Measurements from ENCODE around the gene ZBTB48.

Gene ZBTB48

DNA sequence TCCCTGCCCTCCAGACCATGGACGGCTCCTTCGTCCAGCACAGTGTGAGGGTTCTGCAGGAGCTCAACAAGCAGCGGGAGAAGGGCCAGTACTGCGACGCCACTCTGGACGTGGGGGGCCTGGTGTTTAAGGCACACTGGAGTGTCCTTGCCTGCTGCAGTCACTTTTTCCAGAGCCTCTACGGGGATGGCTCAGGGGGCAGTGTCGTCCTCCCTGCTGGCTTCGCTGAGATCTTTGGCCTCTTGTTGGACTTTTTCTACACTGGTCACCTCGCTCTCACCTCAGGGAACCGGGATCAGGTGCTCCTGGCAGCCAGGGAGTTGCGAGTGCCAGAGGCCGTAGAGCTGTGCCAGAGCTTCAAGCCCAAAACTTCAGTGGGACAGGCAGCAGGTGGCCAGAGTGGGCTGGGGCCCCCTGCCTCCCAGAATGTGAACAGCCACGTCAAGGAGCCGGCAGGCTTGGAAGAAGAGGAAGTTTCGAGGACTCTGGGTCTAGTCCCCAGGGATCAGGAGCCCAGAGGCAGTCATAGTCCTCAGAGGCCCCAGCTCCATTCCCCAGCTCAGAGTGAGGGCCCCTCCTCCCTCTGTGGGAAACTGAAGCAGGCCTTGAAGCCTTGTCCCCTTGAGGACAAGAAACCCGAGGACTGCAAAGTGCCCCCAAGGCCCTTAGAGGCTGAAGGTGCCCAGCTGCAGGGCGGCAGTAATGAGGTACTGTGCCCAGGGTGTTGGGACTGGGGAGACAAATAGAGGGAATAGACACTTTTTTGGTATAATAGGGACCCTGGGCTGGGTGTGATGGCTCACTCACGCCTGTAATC lies 1.0 kb downstream of the ZBTB48 start:
- peak overlapping the region; percentile 84 for H3K4me3 ChIP-seq (ENCODE audit: low read depth, low read length)
- DNase-seq (ENCODE audit: low read depth) = no peak
- TF ChIP-seq, protein P1, sequence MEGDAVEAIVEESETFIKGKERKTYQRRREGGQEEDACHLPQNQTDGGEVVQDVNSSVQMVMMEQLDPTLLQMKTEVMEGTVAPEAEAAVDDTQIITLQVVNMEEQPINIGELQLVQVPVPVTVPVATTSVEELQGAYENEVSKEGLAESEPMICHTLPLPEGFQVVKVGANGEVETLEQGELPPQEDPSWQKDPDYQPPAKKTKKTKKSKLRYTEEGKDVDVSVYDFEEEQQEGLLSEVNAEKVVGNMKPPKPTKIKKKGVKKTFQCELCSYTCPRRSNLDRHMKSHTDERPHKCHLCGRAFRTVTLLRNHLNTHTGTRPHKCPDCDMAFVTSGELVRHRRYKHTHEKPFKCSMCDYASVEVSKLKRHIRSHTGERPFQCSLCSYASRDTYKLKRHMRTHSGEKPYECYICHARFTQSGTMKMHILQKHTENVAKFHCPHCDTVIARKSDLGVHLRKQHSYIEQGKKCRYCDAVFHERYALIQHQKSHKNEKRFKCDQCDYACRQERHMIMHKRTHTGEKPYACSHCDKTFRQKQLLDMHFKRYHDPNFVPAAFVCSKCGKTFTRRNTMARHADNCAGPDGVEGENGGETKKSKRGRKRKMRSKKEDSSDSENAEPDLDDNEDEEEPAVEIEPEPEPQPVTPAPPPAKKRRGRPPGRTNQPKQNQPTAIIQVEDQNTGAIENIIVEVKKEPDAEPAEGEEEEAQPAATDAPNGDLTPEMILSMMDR (IDR thresholded peaks at IDR 0.05; ENCODE audit: low read depth, low read length, missing control alignments) = peak; percentile 26
- in situ Hi-C loops (cut with HindIII; ENCODE audit: low sequenced_read_pairs) = no loop called here

DNA sequence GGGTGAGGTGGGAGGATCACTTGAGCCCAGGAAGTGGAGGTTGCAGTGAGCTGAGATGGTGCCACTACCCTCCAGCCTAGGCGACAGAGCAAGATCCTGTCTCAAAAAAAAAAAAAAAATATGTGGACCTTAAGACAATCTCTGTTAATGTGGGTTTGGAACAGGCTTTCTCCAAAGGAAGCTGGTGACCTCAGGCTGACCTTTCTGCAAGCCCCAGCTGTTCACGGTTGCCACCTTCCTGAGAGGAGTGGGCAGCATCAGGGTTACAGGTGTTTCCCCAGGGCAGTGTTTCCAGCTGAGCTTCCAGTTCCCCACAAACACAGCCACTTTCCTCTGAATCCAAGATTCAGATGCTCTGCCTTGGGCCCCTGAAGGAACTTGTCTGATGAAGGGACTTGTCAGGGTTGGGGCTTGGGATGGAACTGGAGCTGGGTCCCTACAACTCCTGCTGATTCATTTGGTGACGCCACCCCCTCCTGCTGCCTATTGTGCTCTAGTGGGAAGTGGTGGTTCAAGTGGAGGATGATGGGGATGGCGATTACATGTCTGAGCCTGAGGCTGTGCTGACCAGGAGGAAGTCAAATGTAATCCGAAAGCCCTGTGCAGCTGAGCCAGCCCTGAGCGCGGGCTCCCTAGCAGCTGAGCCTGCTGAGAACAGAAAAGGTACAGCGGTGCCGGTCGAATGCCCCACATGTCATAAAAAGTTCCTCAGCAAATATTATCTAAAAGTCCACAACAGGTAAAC lies 1.9 kb downstream of the ZBTB48 start:
- no peak overlapping the region for H3K4me3 ChIP-seq (ENCODE audit: low read depth, low read length)
- in situ Hi-C loops (cut with HindIII; ENCODE audit: low sequenced_read_pairs) = no loop called here
- DNase-seq (ENCODE audit: low read depth) = no peak
- TF ChIP-seq, protein P1 (IDR thresholded peaks at IDR 0.05; ENCODE audit: low read depth, low read length, missing control alignments) = no peak

DNA sequence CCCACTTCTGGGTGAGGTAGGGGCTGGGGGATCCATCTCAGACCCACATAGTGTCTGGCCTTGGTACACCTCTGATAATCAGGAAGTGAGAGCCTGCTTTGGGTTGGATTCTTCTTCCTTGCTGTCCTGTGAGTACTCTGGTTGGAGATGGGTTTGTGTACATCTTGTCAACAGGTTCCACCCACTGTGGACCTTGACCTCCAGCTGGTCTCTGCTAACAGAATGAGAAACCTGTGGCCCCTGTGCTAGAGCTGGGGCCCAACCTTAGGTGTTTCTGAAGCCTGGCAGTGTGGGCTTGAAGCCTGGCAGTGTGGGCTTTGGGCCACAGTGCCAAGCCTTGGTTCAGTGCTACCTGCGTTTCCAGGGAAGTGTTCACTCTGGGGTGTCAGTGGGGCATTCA lies 2.6 kb downstream of the ZBTB48 start:
- TF ChIP-seq, protein P1 (IDR thresholded peaks at IDR 0.05; ENCODE audit: low read depth, low read length, missing control alignments) = no peak
- in situ Hi-C loops (cut with HindIII; ENCODE audit: low sequenced_read_pairs) = no loop called here
- H3K4me3 ChIP-seq (ENCODE audit: low read depth, low read length) = no peak overlapping the region
- no peak for DNase-seq (ENCODE audit: low read depth)

DNA sequence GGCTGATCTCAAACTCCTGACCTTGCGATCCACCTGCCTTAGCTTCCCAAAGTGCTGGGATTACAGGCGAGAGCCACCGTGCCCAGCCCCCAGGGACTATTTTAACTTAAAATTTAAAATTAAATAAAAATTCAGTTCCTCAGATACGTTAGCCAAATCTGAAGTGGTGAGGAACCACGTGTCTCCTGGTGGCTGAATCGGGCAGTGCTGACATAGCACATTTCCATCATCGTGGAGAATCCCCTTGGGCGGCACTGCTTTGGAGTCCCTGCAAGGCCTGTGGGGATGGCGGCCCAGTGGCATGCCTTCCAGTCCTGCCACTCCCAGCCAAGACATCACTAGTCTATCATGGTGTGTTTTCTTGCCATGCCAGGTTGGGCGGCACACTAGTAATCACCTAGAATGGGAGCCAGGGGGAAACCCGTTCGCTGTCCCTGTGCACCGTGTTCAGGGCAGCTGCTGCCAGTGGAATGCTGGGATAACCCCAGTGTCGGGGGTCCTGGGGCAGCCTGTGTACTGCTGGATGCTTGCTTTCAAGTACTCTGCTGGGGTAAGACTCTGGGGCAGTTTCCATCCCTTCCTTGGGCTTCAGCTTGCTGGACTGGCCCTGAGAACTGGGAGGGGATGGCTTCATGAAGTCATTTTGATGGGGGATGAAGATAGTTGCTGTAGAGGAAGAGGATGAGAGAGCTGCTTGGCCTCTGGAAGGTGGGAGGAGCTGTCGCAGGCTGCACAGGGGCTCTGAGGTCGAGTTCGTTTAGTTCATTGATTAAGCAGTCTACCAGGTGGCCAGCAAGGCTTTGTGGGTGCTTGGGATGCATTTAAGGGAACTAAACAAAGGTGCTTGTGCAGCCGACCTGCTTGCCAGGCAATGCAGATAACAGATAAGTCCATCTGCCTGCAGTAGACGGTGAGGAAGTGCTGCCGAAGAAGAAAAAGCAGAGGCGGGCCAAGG lies 4.6 kb downstream of the ZBTB48 start:
- DNase-seq (ENCODE audit: low read depth) = no peak
- TF ChIP-seq, protein P1 (IDR thresholded peaks at IDR 0.05; ENCODE audit: low read depth, low read length, missing control alignments) = peak; percentile 18
- in situ Hi-C loops (cut with HindIII; ENCODE audit: low sequenced_read_pairs) = no loop called here
- H3K4me3 ChIP-seq (ENCODE audit: low read depth, low read length) = no peak overlapping the region

DNA sequence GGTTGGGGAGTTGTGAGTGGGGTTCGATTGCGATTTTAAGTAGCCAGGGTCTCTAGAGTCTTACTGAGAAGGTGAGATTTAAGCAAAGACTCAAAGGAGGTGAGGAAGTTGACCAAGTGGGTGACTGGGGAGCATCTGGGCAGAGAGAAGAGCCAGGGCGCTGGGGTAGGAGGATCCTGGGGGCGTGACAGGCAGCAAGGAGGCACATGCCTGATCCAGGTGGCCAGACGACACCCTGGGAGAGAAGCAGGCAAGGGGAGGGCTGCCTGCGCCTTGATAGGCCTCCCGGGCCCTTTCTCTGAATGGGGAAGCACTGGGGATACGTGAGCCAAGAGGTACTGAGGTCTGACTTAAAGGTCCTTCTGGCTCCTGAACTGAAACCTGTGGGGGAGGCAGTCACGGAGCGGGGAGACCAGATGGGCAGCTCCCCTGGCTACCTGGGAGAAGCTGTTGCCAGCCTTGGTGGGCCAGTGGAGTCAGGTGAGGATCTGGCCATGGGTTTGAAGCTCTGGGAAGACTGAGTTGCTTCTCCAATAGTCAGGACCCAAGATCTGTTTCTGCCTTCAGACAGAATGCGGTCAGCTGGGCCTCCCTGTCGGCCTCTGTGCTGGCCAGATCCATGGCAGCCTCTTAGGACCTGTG lies 5.4 kb downstream of the ZBTB48 start:
- in situ Hi-C loops (cut with HindIII; ENCODE audit: low sequenced_read_pairs) = no loop called here
- H3K4me3 ChIP-seq (ENCODE audit: low read depth, low read length) = no peak overlapping the region

More for the DNA sequence above, 5.4 kb downstream of the ZBTB48 start:
- DNase-seq (ENCODE audit: low read depth) = no peak
- TF ChIP-seq, protein P1 (IDR thresholded peaks at IDR 0.05; ENCODE audit: low read depth, low read length, missing control alignments) = no peak
